ENCODE measurements around the gene NHS. TPM values are rescaled to one million over a fixed set of nuclear protein-coding genes. Genes with fewer than 3 reads are reported as not detected.

The NHS gene
- total RNA-seq, 2 donors from 2014 or later, result under 0.01 to 1.3 TPM

- H3K4me3 ChIP-seq, result no peak overlapping the region
- intact Hi-C loops (cut with DNase I), result no loop called here
- DNase-seq, result no peak
- no peaks in the 10 kb centered on the region for H3K4me1 ChIP-seq
- H3K27ac ChIP-seq, result no peak overlapping the region
- WGBS, 2 donors, result 37 to 64% methylated on average over 2 of the region's 2 CpGs
- H3K9me3 ChIP-seq, result no peaks in the 10 kb centered on the region
- no peak for TF ChIP-seq CTCF (IDR thresholded peaks at IDR 0.05)
- no peaks in the 10 kb centered on the region for H3K36me3 ChIP-seq (replicated peaks in 1 of 2; ENCODE audit: insufficient read depth in 1 of 2, low read depth in 2 of 2)
- ATAC-seq, result no peak
- no peaks in the 10 kb centered on the region for H3K27me3 ChIP-seq
Observed at GRCh38 chrX:17713288-17713687, 338.3 kb downstream of the NHS start.

- Histone ChIP-seq H3K4me3 (no peak overlapping the region), H3K36me3 (replicated peaks in 1 of 2; ENCODE audit: insufficient read depth in 1 of 2, low read depth in 2 of 2) (no peaks in the 10 kb centered on the region), H3K27ac (no peak overlapping the region), H3K4me1 (no peaks in the 10 kb centered on the region), H3K27me3 (no peaks in the 10 kb centered on the region), H3K9me3 (no peaks in the 10 kb centered on the region)
- no peak for TF ChIP-seq POLR2A (IDR thresholded peaks at IDR 0.05)
- DNase-seq (no peak), ATAC-seq (no peak)
- intact Hi-C loops (cut with DNase I), result no loop called here
Observed at GRCh38 chrX:17718649-17719165, 343.7 kb downstream of the NHS start.

- no peak overlapping the region for H3K4me3 ChIP-seq
- intact Hi-C loops (cut with DNase I), result no loop called here
- H3K27me3 ChIP-seq, result no peaks in the 10 kb centered on the region
- peaks cover 5% of the 10 kb centered on the region for H3K4me1 ChIP-seq
- no peaks in the 10 kb centered on the region for H3K9me3 ChIP-seq
- H3K27ac ChIP-seq, result no peak overlapping the region
- H3K36me3 ChIP-seq (replicated peaks in 1 of 2; ENCODE audit: insufficient read depth in 1 of 2, low read depth in 2 of 2), result no peaks in the 10 kb centered on the region
- ATAC-seq (no peak), DNase-seq (no peak)
- WGBS, 2 donors, result 86 to 89% methylated on average over 6 of the region's 6 CpGs
- no peak for TF ChIP-seq CTCF (IDR thresholded peaks at IDR 0.05)
- TF ChIP-seq POLR2A (IDR thresholded peaks at IDR 0.05), result no peak
Observed at GRCh38 chrX:17719711-17720110, 344.7 kb downstream of the NHS start.

GRCh38 chrX:17721715-17722114 is 346.7 kb downstream of the NHS start:
- H3K27ac ChIP-seq, result no peak overlapping the region
- no peak overlapping the region for H3K4me3 ChIP-seq
- DNase-seq, result no peak
- no peaks in the 10 kb centered on the region for H3K27me3 ChIP-seq
- no peaks in the 10 kb centered on the region for H3K9me3 ChIP-seq
- ATAC-seq, result no peak
- H3K36me3 ChIP-seq (replicated peaks in 1 of 2; ENCODE audit: insufficient read depth in 1 of 2, low read depth in 2 of 2), result no peaks in the 10 kb centered on the region
- peaks cover 5% of the 10 kb centered on the region for H3K4me1 ChIP-seq
- 74 to 87% methylated on average over 4 of the region's 4 CpGs for WGBS, 2 donors
- intact Hi-C loops (cut with DNase I), result no loop called here
- TF ChIP-seq CTCF (IDR thresholded peaks at IDR 0.05), result no peak

- intact Hi-C loops (cut with DNase I), result no loop called here
- H3K4me3 ChIP-seq, result no peak overlapping the region
- 78% methylated on average over 2 of the region's 2 CpGs; no CpG with 5 or more reads in 1 of the 2 donors for WGBS, 2 donors
- no peaks in the 10 kb centered on the region for H3K9me3 ChIP-seq
- no peak for TF ChIP-seq CTCF (IDR thresholded peaks at IDR 0.05)
- TF ChIP-seq POLR2A (IDR thresholded peaks at IDR 0.05), result no peak
- ATAC-seq, result no peak
- DNase-seq, result no peak
- peaks cover 5% of the 10 kb centered on the region for H3K4me1 ChIP-seq
- no peak overlapping the region for H3K27ac ChIP-seq
- H3K27me3 ChIP-seq, result no peaks in the 10 kb centered on the region
- no peaks in the 10 kb centered on the region for H3K36me3 ChIP-seq (replicated peaks in 1 of 2; ENCODE audit: insufficient read depth in 1 of 2, low read depth in 2 of 2)
Observed at GRCh38 chrX:17725181-17725580, 350.2 kb downstream of the NHS start.

Measured in body of pancreas (tissue), 4 donors.